HL-60/S4 treated with phorbol 12-myristate 13-acetate at 8.2 ng/mL for 4 days and 3 days (cell line): ENCODE results near the gene CFDP1.

ENCODE experiments used
- in situ Hi-C: fragments of 300-500 bp; cut with MboI; formaldehyde crosslinking; loops from 2 replicates; pipeline ENCODE4 v1.15.0; 2022; ENCODE audit warnings: low sequenced_read_pairs

CFDP1 gene

DNA sequence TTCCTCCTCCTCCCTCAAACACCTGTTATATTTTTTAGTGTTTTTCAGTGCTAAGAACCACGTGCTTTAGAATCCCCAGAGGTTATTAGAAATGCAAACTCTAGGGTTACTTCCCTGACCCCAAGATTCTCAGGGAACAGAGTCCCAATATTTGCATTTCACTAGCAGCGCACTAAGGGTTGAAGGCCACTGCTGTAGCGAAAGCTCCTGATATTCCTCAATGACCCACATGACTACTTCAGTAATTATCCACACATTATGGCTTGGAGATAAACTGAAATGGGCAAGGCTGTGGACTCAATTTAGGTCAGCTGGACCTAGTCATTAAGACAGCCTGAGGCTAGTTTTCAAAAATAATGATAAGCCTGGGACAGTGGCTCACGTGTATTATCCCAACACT lies 103.4 kb downstream of the CFDP1 start:
- in situ Hi-C loops = no loop called here

DNA sequence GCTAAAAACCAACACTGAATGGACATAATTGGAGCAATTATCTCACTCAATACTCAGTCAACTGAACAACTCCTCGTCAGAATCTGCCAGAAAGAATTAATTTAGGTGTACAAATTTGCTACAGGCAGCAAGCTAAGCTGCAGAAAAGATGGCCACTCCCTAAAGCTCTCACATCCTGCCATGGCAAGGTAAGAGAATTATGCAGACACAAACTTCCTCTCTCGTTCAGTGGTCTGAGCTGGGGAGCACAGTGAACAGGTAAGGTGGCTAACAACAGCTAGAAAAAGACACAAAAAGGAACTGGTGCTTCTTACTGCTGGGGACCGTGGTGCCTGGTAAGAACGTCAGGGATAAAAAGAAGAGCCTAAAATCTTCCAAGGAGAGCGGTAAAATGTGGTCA lies 107.0 kb downstream of the CFDP1 start:
- in situ Hi-C loops = no loop called here

DNA sequence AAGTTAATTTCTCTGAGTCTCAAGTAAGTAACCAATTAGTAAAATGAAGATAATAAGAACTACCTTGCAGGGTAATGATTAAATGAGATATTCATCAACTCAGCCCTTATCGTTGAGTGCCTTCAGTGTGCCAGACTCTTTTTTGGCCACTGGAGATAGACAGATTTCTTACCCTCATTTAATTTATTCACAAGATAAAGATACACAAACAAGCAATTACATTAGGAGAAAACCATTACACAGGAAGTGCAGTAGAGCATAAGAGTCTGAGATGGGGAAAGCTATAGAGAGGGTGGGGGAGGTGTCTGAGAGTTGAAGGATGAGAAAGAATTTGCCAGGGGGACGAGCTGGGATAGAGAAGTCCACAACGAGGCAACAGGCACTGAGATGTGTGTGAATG lies 109.4 kb downstream of the CFDP1 start:
- in situ Hi-C loops = no loop called here

DNA sequence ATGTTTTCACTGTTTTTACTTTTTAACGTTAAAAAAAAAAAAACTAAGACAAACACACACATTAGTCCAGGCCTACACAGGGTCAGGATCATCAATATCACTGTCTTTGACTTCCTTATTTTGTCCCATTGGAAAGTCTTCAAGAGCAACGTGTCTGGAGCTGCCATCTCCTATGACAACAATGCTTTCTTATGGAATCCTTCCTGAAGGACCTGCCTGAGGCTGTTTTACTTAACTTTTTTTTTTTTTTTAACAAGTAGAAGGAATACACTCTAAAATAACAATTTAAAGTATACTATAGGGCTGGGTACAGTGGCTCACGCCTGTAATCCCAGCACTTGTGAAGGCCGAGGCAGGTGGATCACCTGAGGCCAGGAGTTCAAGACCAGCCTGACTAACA lies 110.1 kb downstream of the CFDP1 start:
- in situ Hi-C loops = no loop called here

DNA sequence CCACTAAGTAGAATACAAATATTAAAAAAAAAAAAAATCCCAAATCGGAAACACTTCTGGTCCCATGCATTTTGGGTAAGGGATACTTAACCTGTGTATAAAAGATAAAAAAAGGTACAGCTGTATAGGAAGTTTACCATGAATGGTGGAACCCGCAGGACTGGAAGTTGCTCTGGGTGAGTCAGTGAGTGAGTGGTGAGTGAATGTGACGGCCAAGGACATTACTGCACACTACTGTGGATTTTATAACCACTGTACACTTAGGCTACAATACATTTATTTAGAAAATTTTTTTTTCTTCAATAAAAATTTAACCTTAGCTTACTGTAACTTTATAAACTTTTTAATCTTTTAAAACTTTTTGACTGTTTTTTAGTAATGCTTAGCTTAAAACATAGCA lies 110.6 kb downstream of the CFDP1 start:
- in situ Hi-C loops = no loop called here

DNA sequence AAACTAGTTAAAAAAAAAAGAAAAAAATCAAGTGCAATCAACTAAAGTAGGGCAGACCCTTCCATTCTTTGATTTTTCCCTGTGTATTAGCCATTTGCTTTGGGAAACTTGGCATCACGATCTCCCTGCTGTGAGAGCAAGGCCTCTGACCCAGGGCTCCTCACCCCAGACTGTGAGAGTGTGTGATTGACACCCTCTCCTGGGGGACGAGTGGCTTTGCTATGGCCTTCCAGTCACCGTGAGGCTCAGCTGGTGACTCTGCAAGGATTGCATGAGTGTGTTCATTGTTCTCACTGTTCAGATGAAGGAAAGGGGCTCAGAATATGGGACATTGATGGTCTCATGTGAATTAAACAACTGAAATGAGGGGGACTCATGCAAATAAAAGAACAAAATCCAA lies 112.9 kb downstream of the CFDP1 start:
- in situ Hi-C loops = no loop called here

DNA sequence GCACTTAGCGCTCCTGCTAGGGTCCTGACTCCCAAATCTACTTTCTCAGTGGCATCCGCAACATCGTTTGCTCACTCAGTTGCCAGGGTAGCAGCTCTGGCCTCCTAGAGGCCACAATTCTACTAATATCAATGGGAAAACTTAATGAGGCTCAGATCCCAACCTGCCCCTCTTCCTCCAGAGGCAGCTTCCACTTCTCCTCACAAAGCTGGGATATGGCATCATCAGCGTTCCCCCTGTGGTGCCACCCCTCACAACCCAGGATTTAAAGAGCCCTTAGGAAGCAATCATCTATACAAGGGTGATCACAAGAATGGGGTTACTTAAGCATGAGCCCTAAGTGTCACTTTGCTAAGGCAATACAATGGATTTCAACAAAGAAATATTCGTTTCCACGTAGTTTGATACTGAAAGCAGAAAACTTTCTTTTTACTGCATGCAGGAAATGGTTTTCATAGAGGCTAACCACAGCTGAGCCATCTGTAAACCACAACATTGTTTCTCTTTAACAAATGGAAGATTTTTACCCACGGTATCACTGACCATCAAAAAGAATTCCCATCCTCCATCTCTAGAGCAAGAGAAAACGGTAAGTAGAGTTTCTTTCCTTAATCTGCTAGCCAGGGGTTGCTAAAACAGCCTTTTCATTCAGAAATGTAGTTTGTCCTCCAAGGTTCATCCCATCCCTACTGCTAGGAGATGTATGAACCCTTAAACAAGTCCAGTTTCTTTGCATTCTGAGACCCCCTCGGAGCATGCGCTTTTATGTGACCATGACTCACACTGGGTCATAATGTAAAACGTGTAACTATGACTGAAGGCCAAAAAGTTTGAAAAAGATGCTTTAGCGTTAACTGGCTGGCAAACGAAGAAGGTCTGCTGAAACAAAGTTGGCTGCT lies 113.5 kb downstream of the CFDP1 start:
- in situ Hi-C loops = no loop called here

DNA sequence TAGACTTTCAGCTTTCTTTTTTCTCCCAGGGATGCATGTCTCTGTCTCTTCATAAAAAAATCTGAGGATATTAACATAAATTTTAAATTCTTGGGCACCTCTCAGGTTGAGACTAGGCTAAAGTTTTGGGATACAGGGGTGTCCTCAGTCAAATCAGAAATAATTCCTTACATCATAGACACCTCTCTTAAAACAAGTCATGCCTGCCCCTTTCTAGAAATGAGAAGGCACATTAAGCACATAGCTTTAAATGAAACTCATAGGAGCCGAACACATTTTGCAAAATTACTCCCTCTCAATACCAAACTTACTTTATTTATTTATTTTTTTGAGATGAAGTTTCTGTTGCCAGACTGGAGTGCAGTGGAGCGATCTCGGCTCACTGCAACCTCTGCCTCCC lies 114.6 kb downstream of the CFDP1 start:
- in situ Hi-C loops = no loop called here

DNA sequence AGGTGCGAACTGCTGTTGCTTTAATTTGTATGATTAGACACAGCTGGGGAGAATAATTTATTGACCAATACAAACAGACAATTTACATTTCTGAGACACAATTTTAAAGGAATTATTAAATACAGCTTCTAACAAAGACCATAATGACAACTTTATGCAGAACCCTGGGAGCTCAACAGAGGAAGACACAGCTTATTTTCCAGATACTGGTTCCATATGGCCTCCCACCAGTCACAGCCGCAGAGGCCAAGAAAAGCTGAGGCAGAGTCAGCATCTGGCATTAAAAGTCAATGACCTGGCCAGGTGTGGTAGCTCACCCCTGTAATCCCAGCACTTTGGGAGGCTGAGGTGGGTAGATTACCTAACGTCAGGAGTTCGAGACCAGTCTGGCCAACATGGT lies 115.8 kb downstream of the CFDP1 start:
- in situ Hi-C loops = no loop called here

DNA sequence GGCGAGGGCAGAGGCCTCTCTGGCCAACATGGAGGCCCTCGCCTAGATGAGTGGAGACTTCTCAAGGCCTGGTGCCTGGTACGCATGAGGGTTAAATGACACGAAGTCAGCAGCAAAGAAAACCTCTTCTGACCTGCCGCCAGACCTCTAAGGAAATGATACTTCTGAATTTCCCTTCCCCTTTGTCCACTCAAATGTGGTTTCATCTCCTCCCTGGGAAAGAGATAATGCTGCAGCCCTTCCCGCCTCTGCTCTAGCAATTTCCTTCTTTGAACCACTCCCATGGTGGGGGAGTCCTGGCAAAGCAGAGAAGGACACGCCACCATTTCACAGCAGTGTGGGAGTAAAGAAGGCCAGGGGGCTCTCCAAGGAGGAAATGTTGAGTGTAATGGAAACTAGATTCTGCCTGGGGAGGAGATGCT lies 116.2 kb downstream of the CFDP1 start:
- in situ Hi-C loops = no loop called here

DNA sequence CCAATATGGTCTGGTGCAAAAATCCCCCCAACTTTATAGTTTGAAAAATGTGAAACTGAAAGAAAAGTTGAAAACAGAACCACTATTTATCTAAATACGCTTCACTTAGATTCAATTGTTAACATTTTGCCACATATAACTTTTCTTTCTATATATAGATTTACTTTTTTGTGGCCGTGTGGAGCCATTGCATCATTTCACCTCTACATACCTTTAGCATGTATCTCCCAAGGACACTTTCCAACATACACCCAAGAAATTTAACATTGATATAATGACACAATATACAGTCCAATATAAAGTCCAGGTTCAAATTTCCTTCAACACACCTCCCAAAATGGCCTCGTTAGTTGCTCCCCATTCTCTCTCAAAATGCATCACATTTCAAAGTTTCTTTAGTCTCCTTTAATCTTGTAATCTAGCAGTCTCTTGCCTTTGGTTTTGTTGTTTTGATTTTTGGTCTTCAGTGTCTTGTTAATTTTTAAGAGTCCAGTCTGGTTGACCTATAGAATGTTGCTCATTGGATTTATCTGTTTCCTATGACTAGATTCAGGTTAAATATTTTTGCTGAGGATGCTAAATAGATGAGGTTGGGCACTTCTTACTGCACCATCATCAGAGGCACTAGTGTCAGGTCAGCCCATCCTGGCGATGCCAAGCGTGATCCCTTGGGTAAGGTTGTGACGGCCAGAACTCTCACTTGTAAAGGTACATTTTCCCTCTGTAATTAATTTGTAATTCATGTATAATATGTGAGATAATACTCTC lies 117.6 kb downstream of the CFDP1 start:
- in situ Hi-C loops = no loop called here

DNA sequence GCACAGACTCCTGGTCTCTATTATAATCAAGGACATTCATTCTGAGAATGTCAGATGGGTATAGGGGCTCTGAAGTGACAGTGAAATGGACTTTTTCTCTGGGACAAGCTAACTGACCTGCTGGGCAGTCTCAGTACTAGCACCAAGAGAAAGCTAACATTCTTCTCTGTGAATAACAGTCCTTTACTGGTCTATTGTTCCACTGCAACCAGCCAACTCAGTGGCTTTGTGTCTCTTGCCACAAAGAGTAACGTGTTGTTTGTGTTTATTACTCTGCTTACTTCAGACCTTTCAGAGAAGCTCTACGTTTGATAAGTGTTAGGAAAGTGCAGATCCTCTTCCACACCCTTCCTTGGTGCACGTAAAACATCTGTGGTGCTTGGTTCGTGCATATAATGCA lies 120.4 kb downstream of the CFDP1 start:
- in situ Hi-C loops = no loop called here

DNA sequence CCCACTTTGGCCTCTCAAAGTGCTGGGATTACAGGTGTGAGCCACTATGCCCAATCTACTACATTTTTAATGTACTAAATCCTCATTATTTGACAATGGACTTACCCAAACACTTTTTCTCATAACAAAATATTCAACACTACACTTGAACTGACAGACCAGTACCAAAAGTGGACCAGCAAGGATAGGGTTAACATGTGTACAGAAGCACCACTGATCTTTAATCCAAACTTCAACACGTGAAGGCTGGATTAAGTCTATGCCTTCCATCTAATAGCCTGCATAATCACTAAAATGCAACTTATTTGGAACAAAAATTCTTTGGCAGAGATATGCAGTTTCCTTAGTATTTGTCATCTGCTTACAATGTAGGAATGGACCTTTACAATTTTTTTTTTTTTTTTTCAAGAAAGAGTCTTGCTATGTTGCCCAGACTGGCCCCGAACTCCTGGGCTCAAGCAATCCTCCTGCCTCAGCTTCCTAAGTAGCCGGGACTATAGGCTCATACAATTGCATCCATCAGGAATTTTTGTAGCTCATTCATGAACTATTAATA lies 121.8 kb downstream of the CFDP1 start:
- in situ Hi-C loops = no loop called here

DNA sequence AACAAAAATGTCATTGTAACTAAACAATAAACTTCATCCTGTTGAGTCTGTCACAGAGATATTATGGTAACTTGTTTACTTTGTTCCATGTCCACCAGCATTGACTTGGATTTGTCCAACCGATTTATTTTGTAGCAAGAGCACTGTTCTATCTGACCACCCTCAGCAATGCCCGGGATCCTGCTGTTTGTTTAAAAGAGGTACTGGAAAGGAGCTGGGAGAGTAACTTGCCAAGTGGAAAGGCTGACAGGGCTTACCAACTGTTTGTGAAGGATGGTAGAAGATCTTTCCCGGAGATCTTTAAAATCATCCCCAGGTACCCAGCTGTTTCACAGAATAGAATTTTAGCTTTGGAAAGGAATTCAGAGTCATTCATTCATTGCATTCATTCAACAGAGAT lies 122.8 kb downstream of the CFDP1 start:
- in situ Hi-C loops = no loop called here

DNA sequence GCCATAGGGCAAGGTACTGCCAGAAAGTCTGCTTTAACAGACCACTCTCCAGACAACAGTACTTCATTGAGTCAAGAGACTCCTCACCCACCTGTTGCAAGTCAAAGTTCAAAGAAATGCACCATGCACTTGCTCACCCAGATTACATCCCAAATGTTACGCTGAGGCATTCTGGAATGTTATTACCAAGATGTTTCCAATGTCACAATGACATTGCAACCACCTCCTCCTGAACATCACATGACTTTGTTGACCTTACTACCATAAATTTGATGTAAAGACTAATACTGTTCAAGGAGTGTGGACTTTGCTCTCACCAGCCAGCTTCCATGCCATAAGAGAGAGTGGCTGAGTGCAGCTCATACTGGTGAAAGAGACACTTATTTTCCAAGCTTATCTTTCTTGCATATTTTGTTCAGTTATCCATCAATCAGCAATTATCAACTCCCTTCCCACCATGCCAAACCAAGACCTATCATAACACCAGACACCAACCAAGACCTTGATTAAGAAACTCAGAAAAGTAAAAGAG lies 123.3 kb downstream of the CFDP1 start:
- in situ Hi-C loops = no loop called here

DNA sequence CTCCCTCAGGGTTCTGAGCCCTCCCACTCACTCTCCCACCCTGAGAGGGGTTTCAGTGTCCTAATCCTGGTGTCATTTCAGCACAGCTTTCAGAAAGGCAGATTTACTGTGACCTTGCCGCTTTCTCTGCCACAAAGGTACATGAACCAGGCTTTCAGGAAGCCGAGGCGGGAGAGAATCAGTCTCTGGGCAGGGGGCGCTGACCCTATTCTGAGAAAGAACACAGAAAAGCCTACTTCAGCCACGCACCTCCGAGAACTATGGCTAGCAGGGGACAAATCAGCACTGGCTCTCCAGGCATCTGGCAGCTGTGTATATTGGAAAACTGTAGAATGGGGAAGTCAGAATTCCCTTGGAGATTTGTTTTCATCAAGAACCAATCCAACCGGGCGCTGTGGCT lies 124.1 kb downstream of the CFDP1 start:
- in situ Hi-C loops = no loop called here

DNA sequence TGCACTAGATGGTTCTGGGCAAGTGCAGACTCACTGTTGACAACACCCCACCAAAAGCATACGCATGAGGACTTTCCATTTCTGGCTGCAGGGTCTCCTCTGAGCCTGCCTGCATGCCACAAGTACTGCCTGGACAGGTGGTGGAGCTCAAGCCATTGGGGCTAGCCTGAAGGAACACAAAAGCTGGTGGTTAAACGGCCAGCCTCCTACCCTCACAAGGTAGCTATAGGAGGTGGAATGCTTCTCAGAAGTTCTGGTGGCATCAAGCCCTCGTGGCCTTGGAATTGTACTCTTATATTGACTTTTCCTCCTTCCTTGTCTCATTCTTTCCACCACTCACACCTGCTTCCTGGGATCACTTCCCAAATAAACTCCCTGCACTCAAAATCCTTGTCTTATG lies 125.3 kb downstream of the CFDP1 start:
- in situ Hi-C loops = no loop called here

DNA sequence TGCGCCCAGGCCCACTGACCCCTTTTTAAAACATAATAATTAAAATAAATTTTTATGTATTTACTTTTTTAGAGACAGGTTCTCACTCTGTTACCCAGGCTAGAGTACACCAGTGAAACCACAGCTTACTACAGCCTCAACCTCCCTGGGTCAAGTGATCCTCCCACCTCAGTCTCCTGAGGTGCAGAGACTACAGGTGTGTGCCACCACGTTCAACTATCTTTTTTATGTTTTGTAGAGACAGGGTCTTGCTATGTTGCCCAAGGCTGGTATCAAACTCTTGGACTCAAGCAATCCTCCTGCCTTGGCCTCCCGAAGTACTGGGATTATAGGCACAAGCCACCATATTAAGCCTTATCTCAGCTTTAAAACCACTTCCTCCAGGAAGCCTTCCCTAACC lies 125.8 kb downstream of the CFDP1 start:
- in situ Hi-C loops = no loop called here

DNA sequence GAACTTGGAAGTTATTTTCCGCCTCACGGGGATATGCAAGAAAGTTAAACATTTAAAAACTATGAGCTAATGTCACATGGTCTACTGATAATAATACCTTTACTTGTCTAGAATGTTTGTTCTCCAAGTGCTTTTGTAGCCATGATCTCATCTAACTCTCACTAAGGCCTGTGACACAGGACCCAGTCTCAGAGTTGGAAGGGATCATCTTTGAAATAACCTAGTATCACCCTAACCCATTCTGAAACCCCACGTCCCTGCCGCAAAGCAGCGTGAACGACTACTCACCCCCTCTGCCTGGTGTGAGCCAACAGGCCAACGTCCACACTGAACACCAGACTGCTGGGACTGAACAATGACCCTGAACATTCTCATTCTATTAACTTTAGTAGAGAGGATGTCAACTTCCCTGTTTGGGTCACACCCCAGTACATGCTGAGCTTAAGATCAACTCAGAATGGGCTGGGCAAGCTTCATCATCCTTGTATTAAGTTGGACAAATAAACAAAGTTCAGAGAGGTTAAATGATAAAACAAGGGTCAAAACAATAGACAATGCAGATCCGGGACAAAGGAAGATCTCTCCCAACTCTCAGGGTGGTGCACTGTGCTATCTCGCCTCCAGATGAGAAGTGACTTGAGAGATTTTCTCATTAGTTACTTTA lies 127.1 kb downstream of the CFDP1 start:
- in situ Hi-C loops = no loop called here

DNA sequence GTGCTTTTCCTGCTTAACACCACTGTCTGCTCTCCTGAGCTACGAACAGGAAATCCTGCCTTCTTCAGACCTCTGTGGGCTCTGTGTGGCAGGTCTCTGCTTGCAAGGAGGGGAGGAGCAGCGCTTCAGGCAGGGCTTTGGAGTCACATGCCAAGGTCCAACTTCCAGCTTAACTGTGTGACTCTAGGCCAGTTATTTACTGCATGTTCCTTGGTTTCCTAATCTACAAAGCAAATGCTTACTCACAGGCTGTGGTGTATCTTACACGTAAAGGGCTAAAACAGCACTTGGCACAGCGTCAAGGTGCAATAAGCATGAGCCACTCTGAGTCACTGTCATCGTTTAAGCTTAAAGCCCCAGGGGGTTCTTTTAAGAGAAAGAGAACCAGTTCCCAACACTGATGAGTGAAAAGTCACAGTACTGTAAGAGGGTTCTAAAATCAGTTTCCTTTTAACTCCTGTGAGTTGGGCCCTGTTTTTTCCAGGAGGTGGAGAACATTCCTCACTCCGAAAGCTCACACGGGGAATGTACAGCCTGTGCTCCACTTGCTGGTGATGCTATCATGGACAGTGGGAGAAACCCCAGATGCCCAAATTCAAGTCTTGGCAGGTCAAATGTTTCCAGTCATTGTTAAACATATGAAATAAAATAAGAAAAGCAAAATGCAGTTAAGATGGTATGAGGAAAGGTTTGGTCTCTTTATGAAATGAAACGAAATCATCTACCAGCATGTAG lies 127.8 kb downstream of the CFDP1 start:
- in situ Hi-C loops = no loop called here
